Myocyte (in vitro differentiated cells): ENCODE measurements around the gene PILRB. TPM values are rescaled to one million over a fixed set of nuclear protein-coding genes. Genes with fewer than 3 reads are reported as not detected.
"Not testable (repeated sequence)": the region's sequence is repeated elsewhere in the genome, so short reads cannot be mapped to it uniquely, and the experiment has no call there.

Experiments used
- DNase-seq: peaks from one replicate; pipeline ENCODE4 v3.0.0-alpha.2; 2012; ENCODE audit warnings: low read depth
- total RNA-seq: library from RNA; depleted of rRNA; stranded (reverse); fragments of >200 nt; gene quantifications from 2 replicates; pipeline ENCODE4 v1.2.3, GENCODE V29; 2014

The PILRB gene
- total RNA-seq, 1 donor from 2014 or later: 11.0 TPM

DNA sequence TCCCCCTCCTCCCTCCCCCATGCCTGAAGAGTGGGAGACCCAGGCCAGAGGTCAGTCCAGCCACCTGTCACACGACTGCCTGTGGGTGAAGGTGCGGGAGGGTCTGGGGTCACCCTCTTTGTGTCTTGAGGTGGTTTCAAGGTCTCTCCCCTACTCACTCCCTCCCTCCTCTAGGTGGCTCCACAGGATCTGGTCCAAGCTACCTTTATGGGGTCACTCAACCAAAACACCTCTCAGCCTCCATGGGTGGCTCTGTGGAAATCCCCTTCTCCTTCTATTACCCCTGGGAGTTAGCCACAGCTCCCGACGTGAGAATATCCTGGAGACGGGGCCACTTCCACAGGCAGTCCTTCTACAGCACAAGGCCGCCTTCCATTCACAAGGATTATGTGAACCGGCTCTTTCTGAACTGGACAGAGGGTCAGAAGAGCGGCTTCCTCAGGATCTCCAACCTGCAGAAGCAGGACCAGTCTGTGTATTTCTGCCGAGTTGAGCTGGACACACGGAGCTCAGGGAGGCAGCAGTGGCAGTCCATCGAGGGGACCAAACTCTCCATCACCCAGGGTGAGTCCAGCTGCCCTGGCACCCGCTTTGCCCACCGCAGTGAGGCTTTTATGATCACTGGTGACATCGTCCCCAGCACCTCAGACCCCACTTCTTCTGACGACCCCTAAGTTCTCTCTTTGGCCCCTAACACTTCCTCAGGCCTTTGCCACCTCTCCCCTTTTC lies 16.1 kb downstream of the PILRB start:
- not testable (repeated sequence) for DNase-seq

GRCh38 chr7:100374601-100375000 lies 16.7 kb downstream of the PILRB start:
- DNase-seq: no peak

DNA sequence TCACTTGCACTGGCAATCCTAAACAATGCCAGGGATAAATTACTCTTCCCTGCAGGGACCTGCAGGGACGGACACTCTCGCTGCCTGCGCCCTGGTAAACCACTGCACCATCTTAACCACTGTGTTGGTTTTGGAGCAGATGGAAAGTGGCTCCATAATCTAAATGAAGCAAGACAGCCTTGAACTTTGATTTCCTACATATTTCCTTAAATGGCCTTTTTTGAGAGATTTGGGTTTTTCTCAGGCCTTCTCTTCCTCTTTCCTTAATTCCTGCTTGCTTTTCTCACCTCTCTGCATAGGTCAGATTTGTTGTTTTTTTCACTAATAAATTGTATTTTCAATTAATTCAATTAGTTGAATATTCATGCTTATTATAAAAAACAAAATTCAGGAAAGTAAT lies 18.1 kb downstream of the PILRB start:
- no peak for DNase-seq

DNA sequence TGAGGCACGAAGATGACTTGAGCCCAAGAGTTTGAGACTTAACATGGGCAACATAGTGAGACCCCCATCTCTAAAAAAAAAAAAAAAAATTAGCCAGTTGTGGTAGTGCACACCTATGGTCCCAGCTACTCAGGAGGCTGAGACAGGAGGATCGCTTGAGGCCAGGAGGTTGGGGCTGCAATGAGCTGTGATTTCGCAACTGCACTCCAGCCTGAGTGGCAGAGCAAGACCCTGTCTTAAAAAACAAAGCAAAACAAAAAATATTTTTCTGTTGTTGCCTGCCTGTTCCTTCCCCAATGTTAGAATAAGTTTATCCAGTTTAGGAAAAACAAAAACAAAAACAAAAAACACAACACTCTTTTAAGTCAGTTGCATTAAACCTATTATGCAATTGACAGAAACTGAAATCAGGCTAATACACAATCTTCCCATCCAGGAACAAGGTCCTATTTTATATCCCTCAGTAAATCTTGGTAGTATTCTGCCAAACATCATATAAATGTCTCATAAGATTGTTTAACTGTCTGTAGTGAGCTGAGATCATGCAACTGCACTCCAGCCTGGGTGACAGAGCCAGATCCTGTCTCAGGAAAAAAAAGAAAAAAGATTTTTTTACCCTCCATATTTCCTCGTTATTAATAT lies 20.3 kb downstream of the PILRB start:
- DNase-seq: no peak

DNA sequence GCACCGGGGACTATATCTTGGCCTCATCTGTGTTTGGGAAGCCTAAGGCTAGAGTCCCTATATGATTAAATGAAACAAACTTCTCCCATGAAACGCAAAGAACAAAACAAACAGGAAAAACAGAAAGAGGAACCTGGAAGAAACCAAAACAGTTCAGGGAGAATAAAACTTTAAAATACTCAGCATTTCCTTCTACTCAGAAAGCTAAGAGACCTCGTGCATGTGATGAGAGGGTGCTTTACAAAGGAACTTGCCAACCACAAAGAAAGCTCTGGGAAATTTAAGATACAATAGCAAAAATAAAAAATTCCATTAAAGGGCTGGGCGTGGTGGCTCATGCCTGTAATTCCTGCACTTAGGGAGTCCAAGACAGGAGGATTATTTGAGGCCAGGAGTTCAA lies 22.3 kb downstream of the PILRB start:
- no peak for DNase-seq

DNA sequence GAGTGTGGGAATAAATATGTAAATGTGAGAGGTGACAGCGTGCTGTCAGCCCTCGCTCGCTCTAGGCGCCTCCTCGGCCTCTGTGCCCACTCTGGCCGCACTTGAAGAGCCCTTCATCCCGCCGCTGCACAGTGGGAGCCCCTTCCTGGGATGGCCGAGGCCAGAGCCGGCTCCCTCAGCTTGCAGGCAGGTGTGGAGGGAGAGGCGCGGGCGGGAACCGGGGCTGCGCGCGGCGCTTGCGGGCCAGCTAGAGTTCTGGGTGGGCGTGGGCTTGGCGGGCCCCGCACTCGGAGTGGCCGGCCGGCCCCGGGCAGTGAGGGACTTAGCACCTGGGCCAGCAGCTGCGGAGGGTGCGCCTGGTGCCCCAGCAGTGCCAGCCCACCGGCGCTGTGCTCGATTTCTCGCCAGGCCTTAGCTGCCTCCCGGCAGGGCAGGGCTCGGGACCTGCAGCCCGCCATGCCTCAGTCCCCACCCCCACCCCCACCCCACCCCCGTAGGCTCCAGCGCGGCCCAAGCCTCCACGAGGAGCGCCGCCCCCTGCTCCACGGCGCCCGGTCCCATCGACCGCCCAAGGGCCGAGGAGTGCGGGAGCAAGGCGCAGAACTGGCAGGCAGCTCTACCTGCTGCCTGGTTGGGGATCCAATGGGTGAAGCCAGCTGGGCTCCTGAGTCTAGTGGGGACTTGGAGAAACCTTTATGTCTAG lies 23.8 kb downstream of the PILRB start:
- DNase-seq: not testable (repeated sequence)

DNA sequence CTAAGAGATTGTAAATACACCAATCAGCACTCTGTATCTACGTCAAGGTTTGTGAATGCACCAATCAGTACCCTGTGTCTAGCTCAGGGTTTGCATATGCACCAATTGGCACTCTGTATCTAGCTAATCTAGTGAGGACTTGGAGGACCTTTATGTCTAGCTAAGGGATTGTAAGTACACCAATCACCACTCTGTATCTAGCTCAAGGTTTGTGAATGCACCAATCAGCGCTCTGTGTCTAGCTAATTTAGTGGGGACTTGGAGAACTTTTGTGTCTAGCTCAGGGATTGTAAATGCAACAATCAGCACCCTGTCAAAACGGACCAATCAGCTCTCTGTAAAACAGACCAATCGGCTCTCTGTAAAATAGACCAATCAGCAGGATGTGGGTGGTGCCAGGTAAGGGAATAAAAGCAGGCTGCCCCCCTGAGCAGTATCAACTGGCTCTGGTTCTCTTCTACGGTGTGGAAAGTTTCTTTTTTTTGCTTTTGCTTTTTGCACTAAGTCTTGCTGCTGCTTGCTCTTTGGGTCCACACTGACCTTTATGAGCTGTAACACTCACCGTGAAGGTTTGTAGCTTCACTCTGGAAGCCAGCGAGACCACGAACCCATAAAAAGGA lies 24.4 kb downstream of the PILRB start:
- DNase-seq: not testable (repeated sequence)

GRCh38 chr7:100384628-100385294 lies 26.8 kb downstream of the PILRB start:
- DNase-seq: no peak

- no peak for DNase-seq
Measured at GRCh38 chr7:100386940-100387339, 29.0 kb downstream of the PILRB start.

- DNase-seq: no peak
Measured at GRCh38 chr7:100387695-100388094, 29.8 kb downstream of the PILRB start.

DNA sequence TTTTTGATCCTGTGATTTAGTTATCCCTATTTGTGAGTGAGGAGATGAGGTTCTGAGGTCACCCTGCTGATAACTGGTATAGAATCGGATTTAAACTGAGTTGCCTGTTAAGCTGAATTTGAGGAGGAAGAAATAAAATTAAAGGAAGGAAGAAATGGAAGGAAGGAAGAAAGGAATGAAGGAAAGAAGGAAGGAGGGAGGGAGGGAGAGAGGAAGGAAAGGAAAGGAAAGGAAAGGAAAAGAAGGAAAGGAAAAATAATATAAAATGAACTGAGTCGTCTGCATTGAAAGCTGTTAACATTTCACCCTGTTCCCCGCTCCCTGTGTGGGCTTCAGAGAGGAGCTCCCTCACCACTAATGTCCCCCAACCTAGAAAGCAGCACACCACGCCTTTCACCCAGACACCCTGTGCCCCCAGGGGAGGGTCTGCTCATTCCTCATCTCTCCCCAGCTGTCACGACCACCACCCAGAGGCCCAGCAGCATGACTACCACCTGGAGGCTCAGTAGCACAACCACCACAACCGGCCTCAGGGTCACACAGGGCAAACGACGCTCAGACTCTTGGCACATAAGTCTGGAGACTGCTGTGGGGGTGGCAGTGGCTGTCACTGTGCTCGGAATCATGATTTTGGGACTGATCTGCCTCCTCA lies 31.6 kb downstream of the PILRB start:
- DNase-seq: no peak

DNA sequence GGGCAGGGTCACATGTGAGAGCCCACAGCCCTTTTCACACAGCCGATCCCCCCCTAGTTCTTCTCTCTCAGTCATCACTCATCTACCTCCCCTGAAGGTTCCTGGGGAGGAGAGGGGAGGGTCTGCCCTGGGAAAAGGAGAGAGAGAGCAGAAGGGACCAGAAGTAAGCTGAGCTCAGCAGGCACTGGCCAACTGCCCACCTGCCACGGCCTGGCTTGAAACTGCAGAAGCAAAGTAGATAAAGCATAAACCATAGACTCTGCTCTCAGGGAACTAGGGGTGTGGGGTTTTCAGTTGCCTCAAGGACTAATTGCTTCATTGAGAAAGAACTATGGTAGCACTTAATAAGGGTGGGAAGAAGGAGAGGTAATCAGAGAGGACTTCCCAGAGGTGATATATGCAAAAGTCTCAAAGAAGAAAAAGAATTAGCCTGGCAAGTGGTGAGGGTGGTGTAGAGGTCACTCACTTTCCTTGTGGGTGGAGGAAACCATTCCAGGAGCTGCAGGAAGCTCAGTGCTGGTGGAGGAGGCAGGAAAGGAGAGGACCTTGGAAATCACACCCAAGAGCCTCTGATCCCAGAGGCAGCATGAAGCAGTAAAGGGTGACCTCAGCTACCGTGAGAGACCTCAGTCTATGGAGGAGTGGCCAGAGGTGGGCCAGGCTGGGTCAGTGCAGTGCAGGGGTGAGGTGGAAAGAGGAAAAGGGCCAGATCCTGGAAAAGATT lies 32.5 kb downstream of the PILRB start:
- DNase-seq: no peak

- DNase-seq: no peak
Measured at GRCh38 chr7:100393233-100393905, 35.5 kb downstream of the PILRB start.

GRCh38 chr7:100394077-100394476 lies 36.2 kb downstream of the PILRB start:
- DNase-seq: no peak

- no peak for DNase-seq
Measured at GRCh38 chr7:100396421-100396982, 38.6 kb downstream of the PILRB start.

- no peak for DNase-seq
Measured at GRCh38 chr7:100397315-100398081, 39.6 kb downstream of the PILRB start.

GRCh38 chr7:100398239-100398638 lies 40.3 kb downstream of the PILRB start:
- no peak for DNase-seq

DNA sequence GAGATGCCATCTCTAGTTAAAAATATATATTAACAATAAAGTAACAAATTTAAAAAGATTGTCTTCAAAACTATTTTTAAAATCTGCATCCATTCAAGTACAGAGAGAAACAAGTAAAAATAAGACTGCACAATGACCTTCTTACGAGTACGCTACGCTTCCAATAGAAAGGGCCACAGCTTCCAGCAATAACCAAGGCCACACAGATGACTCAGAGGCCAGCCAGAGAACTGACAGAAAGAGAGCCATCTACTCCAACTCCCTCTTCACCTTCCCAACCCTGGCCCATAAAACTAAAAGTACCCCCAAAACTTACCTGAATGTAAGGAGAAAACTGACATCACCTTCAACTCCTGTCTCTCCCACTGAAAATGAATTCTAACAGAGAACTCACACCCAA lies 42.1 kb downstream of the PILRB start:
- DNase-seq: no peak
